UCSD-AML1 (cell line): ENCODE data around the gene SLC10A7.

Experiments
- DNase-seq: peaks from one replicate; lab custom pipeline; 2025; ENCODE audit not compliant: unreplicated experiment; lab: John Stamatoyannopoulos, UW

The SLC10A7 gene

DNA sequence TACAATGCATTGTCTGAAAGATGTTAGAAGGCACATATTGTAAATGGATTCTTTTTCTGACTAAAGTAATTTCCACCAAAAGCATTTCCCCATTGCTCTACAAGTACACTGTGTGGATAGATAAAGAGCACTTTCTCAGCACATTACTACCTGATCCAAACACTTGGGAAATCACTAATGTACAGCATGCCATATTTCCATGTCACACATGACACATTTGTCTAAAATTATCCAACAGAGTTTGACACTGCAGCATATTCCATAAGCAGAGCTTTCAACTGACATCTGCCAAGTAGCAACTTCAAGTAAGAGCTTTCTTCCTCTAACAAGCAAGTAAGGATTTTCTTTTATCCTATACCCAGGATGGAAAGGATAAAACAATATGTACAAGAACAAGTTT, 257.9 kb downstream of the SLC10A7 start:
- DNase-seq = no peak

DNA sequence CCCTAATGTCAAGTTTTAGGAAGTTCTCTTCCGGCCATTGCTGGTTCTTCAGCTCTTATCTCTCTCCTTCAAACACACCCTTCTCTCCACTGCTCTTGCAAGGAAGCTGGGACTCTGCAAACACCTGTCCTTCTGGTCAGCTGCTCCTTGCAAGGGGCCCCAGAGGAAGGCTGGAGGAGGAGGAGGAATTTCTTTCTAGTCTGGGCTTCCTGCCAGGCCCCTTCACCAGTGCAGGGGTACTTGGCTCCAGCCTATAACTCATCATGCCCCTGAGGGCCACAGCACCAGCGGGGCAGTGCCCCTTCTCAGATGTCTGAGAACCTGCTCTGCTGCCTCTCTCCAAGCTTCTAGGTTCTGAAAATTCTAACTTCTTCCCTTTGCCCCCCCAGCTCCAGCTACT, 260.7 kb downstream of the SLC10A7 start:
- DNase-seq = no peak

DNA sequence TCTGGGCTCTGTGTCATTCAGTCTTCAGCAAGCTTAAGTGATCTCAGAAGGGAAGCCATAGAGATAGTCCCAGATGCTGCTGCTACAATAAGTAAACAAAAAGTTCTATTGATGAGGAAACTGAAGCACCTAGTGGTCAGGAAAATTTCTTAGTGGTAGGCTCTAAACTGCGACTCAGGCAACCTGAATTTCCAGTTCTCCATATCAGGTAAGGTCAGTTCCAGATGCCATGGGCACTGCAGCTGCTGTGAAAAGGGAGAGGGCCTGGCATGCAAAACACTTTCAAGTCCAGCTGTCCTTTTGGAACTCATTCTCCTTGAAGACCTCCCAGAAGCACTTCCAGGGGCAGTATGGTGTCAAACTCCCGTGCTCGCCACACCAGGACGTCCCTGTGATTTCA, 261.2 kb downstream of the SLC10A7 start:
- DNase-seq = no peak

DNA sequence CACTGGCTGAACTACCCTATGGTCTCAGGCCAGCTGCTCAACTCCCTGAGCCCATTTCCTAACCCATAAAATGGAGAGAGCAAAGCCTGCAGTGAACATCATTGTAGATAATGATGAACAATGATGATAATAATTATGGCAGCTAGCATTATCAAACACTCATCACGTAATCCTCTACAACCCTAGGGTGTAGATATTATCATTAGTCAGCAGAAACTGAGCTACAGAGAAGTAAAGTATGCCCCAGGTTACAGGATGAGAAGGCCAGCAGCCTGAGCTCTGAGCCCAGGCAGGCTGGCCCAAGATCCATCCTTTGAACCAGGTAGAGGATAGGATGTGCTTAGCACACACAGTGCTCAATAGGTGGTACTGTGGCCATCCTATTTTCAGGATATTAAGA, 264.2 kb downstream of the SLC10A7 start:
- no peak for DNase-seq

DNA sequence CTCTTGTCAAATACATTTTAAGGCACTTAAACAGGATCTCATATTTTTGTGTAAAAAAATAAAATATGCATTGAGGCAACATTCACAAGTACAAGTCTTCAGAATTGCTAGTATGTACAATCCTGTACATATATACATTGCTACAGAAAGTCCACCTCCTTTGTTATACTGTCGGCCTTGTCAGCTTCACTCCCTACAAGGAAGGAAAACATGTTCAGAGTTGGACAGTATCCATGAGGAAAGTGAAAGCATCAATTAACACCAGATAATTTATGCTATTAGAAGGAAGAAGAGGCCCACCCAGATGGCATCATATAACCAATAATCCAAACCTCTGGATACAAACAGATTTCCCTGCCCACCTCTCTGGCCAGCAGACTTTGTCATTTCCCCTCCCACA, 265.4 kb downstream of the SLC10A7 start:
- DNase-seq = no peak

DNA sequence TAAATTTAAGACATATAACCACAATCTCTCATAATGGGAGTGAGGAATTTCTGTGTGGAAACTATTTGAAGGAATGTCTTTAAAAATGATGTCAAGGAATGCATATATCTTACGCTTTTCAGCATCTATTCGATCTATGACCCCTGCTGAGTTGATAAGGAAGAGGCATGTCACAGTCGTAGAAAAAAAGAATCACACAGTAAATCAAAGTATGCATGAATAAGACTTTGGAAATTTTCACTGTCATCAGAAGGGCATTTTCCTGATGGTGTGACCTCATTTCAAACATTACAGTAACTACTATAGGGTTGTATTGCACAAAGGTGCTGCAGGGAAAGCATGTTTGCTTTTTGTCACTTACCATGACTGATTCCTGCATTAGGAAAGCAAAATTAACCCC, 265.9 kb downstream of the SLC10A7 start:
- DNase-seq = no peak

DNA sequence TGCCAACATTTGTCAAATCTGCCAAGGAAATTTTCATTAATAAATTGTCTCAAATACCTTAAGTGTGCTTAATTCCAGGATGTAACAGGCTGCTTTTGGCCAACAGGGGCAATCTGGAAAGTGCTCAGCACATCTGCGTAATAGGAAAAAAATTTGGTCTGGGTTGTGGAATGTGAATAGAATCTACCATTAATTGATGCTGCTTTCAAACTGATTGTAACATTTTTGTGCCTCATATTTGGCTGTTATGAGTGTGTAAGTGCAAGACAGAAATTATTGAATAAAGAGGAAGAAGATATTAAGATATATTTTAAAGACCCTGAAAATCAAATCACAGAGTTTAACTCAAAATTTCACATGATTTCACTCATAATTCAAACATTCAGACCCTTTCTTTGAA, 266.3 kb downstream of the SLC10A7 start:
- DNase-seq = no peak

DNA sequence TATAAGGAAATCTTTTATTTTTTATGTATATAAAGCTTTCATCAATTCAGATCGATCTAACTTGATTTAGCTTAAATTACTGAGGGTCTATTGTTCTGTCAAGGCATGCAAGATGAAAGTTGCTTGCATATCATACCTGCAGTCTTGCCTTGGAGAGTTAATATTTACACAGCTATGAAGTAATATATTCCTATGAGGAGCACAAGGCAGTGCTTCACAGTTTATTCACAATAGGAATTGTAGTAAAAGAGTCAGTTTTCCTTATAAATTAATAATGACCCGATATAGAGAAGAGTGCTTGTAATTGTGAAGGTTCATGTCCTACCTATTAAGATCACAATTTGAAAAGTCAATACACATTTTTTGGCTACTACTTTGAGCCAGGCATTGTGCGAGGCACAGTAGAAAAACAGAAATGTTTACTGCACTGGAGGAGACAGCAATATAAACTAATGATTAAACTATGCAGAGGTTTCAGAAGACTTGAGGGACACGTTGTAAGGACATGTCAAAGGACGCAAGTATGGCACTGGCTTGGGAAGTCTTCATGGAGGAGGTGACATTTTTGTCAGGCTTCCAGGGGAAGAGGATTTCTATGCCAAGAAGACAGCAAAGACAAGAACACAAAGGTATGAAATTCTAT, 268.6 kb downstream of the SLC10A7 start:
- no peak for DNase-seq

DNA sequence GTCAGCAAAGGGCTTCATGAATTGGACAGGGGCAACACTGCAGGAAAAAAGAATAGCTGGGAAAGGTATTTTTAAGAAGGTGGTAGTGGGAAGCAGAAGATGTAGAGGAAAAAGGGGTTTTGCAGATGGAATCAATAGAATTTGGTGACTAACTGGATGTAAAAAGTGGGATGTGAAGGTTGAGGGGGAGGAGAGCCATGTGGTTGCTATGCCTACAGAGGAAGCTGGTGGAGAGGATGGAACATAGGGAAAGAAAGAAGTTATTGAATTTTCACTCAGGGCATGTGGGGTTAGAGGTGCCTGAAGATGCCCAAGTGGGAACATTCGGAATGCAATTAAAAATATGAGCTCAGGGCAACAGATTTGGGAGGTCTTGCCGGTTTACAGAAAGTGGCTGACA, 274.4 kb downstream of the SLC10A7 start:
- DNase-seq = no peak

DNA sequence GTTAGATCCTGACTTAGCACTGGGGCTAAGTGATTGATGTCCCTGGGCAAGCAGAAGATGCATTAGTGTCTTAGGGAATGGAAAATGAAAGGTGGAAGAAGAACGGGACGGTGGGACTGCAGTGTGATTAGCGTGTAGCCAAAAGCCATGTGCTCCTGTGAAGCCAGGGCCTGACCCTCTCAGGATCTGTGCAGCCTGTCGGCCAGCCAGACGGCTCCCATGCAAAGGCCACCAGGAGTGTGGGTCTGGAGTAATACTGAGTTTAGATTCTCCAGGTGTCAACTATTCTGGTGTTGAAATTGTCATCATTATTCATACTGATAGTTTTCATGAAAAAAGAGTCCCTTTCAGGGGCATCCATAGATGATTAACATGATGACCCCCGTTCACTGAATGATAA, 275.4 kb downstream of the SLC10A7 start:
- no peak for DNase-seq

DNA sequence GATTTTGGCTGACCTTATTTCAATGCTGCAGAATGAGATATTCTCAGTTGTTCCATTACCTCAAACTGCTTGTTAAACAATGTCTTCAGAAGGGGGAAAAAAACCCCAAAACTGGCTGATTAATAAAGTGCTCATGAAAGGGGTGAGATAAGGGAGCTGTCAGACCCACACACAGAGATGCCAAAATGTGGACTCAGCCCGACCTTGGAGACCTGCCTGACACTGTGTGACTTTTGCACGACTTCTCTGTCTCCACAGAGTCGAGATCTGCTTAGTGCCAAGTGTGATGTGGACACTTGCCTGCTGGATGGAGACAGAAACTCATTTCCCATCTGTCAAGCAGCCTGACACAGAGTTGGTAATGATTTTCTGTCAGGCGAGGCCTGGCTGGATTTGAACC, 275.9 kb downstream of the SLC10A7 start:
- DNase-seq = no peak

DNA sequence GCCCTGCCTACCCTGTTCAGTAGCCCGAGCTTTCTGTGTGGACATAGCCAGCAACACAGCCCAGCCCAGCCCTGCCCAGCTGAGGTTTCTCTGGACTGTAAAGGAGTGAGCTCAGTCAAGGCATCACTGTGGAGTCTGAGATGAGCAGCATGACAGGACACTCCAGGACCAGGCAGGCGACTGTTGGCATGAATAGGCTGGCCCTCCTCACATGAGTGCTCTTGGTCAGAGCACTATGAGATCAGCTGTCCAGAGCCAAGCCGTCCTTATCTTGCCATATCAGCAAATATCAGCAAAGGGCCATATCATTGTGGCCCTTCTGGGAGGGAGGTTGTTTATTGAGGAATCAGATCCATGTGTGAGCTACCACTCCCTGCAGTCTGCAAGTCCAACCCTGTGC, 276.5 kb downstream of the SLC10A7 start:
- DNase-seq = no peak

DNA sequence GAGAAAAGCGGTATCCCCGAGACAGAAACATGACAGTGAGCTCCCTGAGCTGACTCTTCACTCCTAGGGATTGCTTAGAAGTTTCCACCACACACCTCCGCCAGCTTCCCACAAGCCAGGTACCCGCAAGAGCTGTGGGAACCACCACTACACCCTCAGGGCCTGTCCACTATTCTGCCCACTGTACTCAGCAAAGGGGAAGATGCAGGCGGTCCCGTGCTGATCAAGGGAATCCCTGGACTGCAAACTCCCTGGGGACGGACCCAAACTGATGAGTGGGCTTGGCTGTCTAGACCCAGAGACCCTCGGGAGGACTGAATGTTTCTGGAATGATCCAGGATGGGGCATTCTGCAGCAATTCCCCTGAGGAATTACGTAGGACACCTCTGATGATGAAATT, 277.2 kb downstream of the SLC10A7 start:
- DNase-seq = no peak

DNA sequence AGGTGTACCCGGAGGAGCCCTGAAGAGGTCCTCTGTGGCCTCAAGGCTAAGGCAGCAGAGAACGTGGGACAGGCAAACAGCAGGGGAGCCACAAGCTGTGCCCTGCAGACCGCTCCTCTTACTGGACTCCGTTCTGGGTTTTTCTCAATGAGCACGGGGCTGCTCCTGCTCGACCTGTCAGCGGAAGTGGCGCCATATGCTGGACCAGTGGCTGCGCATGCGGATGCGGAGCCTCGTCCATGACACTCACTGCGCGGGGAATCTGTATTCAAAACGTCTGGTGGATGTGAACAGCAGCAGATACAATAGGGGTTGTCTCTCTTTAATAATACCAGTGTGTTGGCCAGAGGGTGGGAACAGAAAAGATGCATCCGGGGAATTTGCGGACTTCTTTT, 277.9 kb downstream of the SLC10A7 start:
- DNase-seq = no peak

DNA sequence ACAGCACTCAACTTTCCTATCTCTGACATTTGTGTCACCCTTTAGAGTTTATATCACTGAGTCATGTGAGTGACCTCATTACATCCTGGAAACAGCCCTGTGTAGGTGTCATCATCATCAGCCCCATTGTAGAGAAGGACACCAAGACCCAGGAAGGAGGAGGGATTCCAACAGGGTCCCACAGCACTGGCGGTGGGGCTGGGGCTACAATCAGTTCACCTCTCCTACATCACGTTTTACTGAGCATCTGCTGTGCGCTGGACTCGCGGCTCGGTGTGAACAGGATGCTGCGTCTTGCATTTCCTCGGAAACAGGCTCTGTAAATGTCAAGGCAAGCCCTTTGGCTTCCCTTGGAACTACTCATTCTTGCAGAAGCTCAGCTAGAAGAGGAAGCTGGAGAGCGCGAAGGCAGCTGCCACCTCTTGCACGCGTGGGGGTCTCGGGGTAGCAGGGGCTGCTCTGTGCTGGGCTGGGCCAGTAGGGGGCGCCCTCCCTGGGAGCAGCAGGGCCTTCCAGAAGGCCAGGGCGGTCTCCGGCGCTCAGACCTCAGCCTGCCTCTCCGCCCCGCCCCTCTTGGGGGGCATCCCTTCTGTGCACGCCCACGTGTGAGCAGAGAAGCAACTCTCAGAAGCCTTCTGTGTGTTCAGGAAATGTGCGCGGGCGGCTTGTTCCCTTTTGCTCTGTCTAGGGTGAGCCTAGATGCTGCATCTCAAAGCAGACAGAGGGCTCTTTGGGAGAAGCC, 278.4 kb downstream of the SLC10A7 start:
- DNase-seq = peak; percentile 64

DNA sequence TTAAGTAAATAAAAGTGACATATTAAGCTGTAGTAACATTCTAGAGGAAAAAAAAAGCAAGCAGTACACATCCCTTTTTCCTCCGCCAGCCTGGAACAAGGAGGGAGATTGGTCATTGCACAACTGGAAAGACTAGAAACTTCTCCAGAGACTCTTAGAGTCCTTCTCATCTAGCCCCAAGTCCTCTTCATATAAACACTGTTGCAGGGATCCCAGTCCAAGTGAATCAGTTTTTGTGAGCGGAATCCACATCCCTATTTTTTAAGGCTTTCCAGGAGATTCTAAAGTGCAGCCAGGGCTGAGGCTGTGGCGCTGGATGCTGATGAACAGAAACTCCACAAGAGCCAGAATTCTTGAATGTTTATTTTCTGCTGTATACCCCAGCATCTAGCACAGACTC, 283.6 kb downstream of the SLC10A7 start:
- DNase-seq = no peak

DNA sequence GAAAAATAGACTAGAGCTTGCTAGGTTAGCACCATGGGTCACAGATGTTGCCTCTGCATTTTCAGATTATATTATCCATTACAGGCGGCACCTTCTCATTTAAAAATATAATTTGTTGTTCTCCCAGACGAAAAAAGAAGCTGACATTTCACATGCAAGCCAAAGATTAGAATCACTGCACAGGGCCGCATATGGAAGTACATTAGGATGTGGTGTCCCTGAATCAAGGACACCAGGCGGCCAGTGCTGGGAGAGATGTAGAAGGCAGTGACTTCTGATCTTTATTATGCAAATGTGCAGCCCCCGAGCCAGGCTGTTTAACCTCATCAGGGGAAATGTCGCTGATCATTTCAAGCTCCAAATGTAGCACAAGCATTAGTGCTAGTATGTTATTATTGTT, 284.6 kb downstream of the SLC10A7 start:
- DNase-seq = no peak

DNA sequence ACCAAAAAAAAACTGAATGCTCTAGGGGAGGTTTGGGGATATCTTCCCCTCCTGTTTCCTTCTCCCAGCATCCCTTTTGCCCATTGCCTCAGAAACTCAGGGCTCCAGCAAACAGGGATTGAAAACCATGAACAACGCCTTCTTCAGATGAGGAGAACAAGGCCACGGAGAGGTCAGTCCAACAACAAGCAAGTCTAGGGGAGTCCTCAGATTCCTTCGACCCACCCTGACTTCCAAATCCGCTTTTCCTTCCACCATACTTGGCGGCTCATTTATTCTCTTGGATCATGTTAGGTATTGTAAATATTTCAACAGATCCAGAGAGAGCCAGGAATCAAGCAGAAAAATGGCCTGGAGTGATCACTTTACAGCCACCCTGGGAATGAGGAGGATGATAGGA, 285.5 kb downstream of the SLC10A7 start:
- no peak for DNase-seq

DNA sequence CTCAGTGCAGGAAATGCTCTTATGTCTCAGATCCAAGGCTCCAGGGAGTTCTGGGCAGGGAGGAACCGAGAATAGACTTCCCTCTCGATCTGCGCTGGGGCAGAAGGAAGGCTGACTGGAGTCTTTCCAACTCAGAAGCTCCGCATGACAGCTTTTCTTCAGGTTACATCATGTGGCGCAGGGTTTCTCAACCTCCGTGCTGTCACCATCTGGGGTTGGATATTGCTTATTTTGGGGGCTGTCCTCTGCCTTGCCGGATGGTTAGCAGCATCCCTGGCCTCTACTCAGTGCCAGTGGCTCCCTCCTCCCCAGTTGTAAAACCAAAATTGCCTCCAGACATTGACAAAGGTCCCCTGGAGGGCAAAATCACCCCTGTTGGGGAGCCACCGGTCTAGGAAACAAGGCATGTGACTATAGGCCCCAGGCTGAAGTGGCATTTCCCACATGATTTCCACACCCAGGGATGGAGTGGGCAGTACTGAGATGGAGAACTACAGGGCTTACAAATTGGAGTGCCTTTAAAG, 286.0 kb downstream of the SLC10A7 start:
- no peak for DNase-seq

DNA sequence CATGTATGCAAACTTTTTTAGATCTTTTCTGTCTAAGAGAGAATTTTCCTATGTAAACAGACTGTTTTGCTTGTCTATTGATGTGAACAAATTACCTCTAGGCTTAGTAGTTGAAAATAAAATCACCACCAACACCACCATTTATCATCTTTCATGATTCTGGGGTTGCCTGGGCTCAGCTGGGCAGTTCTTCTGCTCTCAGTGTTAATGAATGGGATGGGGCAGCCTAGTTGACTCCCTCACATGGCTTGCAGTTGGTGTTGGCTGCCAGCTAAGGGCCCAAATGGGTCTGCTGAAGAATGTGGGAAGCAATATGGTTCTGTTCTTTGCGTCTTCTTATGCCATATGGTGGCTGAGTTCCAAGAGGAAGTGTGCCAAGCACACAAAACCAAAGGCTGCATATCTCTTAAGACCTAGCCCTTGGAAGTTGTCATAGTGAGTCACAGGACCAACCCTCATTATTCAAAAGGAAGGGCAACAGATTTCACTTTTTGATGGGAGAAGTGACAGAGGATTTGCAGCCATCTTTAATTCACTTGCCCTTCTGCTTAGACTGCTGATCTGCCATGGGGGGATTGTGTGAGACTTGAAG, 289.5 kb downstream of the SLC10A7 start:
- no peak for DNase-seq

DNA sequence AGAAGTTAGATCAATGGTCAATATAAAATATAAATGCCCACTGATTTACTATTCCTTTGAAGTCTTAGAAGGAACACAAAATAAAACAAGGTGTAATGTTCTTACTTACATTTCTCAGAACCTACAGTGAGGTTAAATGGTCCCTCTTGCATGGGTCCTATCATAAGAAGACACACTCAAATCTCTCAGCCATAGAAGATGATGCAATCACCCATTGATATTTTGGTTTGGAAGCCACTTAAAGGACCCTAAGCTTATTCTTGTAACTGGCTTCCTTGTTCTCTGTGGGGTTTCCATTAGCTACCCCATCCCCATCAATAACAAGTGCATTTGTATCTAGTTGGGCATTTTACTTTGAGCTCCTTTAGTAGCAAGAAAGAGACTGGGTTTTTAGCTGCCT, 292.3 kb downstream of the SLC10A7 start:
- DNase-seq = no peak

DNA sequence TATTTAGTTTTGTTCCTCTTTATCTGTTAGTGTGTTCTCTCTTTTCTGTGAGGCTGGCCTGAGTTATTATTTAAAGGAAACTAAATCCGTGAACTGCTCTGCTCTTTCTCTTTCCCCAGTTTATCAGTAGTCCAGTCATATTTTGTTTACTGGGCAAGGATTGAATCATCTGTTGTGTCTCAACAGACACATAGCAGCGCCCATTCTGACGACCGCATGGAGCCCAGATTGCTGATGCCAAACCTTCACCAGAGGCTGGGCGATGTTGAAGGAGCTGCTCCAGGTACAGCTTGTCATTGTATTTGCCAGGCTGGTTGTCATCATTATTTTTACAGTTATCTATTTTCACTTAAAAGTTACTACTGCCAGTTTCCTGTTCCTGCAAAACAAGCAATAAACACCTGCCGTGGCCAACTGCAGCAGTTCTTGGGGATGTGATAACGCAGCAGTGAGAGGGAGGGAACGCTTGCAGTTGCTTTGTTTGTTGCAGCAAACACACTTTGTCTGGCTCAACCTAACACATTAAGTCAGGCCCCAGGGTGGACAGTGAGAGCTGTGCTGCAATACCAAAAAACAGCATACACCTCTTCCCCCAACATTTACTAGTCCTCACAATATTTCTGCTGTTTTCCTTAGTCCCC, 297.3 kb downstream of the SLC10A7 start:
- DNase-seq = no peak
